HepG2 (cell line): ENCODE measurements around the gene ADSS1. TPM values are rescaled to one million over a fixed set of nuclear protein-coding genes. Genes with fewer than 3 reads are reported as not detected.
A peak's percentile ranks its signal among the peaks of the same experiment; 100 is the strongest.

Experiments used
- ATM ChIP-seq: fragments of 450-650 bp; IDR thresholded peaks from 2 replicates; pipeline ENCODE4 v1.7.1; 2017; ENCODE audit warnings: mild to moderate bottlenecking, borderline replicate concordance
- BRD4 ChIP-seq: sonication (generic); formaldehyde crosslinking; IDR thresholded peaks from 2 replicates; pipeline ENCODE4 v1.4.0; 2020; ENCODE audit warnings: missing genetic modification reagents
- BRF2 ChIP-seq: sonication (generic); formaldehyde crosslinking; IDR thresholded peaks from 2 replicates; pipeline ENCODE4 v1.8.1; 2022; ENCODE audit warnings: mild to moderate bottlenecking, missing genetic modification reagents
- CBFB ChIP-seq: sonication (generic); formaldehyde crosslinking; IDR thresholded peaks from 2 replicates; pipeline ENCODE4 v1.4.0; 2020; ENCODE audit warnings: missing genetic modification reagents
- CEBPG ChIP-seq: IDR thresholded peaks from 2 replicates; pipeline ENCODE4 v1.6.1; 2016
- CSRNP2 ChIP-seq: sonication (generic); formaldehyde crosslinking; conservative IDR thresholded peaks from 2 replicates; pipeline ENCODE4 v1.8.0; 2022; ENCODE audit warnings: low read depth, missing genetic modification reagents
- EED ChIP-seq: sonication (generic); formaldehyde crosslinking; IDR thresholded peaks from 2 replicates; pipeline ENCODE4 v1.5.0; 2020; ENCODE audit warnings: mild to moderate bottlenecking, missing genetic modification reagents
- FOXM1 ChIP-seq: sonication (generic); formaldehyde crosslinking; IDR thresholded peaks from 2 replicates; pipeline ENCODE4 v1.5.0; 2020; ENCODE audit warnings: missing genetic modification reagents
- HES4 ChIP-seq: sonication (generic); formaldehyde crosslinking; IDR thresholded peaks from 2 replicates; pipeline ENCODE4 v1.9.0; 2021; ENCODE audit warnings: mild to moderate bottlenecking, missing genetic modification reagents, borderline replicate concordance
- HNRNPK ChIP-seq: fragments of 200-400 bp; formaldehyde crosslinking; IDR thresholded peaks from 2 replicates; pipeline ENCODE4 v1.6.1; 2018; ENCODE audit warnings: low read length, low read depth, moderate library complexity, mild to moderate bottlenecking; ENCODE audit not compliant: poor library complexity, severe bottlenecking
- MXI1 ChIP-seq: IDR thresholded peaks from 3 replicates; pipeline ENCODE4 v1.6.1; 2012; ENCODE audit warnings: low read depth, low read length, inconsistent platforms, borderline replicate concordance
- NRL ChIP-seq: sonication (generic); formaldehyde crosslinking; IDR thresholded peaks from 2 replicates; pipeline ENCODE4 v1.5.0; 2020; ENCODE audit warnings: missing genetic modification reagents, mild to moderate bottlenecking, moderate library complexity, borderline replicate concordance
- PAWR ChIP-seq: sonication (generic); formaldehyde crosslinking; IDR thresholded peaks from 2 replicates; pipeline ENCODE4 v1.4.0; 2020; ENCODE audit warnings: missing genetic modification reagents, mild to moderate bottlenecking, borderline replicate concordance
- RORA ChIP-seq: sonication (generic); formaldehyde crosslinking; IDR thresholded peaks from 2 replicates; pipeline ENCODE4 v1.5.0; 2020; ENCODE audit warnings: mild to moderate bottlenecking, missing genetic modification reagents, moderate library complexity
- SP1 ChIP-seq, 2 experiments: fragments of 450-650 bp in 1 of 2; sonication (generic) in 1 of 2; formaldehyde crosslinking in 1 of 2; IDR thresholded peaks; 2 replicates each; pipeline versions ENCODE4 v1.4.0 to v1.6.1; 2016 to 2020; ENCODE audit warnings: missing genetic modification reagents in 1 of 2
- SP140L ChIP-seq: sonication (generic); formaldehyde crosslinking; IDR thresholded peaks from 2 replicates; pipeline ENCODE4 v1.4.0; 2020; ENCODE audit warnings: missing genetic modification reagents, borderline replicate concordance
- TP53 ChIP-seq: sonication (generic); formaldehyde crosslinking; conservative IDR thresholded peaks from 2 replicates; pipeline ENCODE4 v1.4.0; 2020; ENCODE audit warnings: missing genetic modification reagents
- ZGPAT ChIP-seq: IDR thresholded peaks from 2 replicates; pipeline ENCODE4 v1.6.1; 2016; ENCODE audit warnings: mild to moderate bottlenecking
- ZNF33A ChIP-seq: sonication (generic); formaldehyde crosslinking; IDR thresholded peaks from 2 replicates; pipeline ENCODE4 v1.5.1; 2020; ENCODE audit warnings: missing genetic modification reagents, mild to moderate bottlenecking, moderate library complexity, borderline replicate concordance
- ZNF503 ChIP-seq: sonication (generic); formaldehyde crosslinking; IDR thresholded peaks from 2 replicates; pipeline ENCODE4 v1.4.0; 2020; ENCODE audit warnings: missing genetic modification reagents
- ZNF530 ChIP-seq: sonication (generic); formaldehyde crosslinking; IDR thresholded peaks from 2 replicates; pipeline ENCODE4 v1.5.0; 2020; ENCODE audit warnings: low read depth, mild to moderate bottlenecking, missing genetic modification reagents
- ZNF709 ChIP-seq: sonication (generic); formaldehyde crosslinking; IDR thresholded peaks from 2 replicates; pipeline ENCODE4 v1.5.0; 2020; ENCODE audit warnings: mild to moderate bottlenecking, missing genetic modification reagents
- polyA plus RNA-seq, 8 experiments: library from polyadenylated mRNA; depleted of rRNA in 3 of 8; stranded (reverse) in 7 of 8; unstranded in 1 of 8; fragments of >200 nt; fragmentation: Illumina TruSeq in 4 of 8; extraction: Trizol in 4 of 8; gene quantifications; 2 replicates each; pipeline versions ENCODE4 v1.2.1 to v1.2.3, GENCODE V29; 2011 to 2016; ENCODE audit warnings: low read depth in 4 of 8, missing spikeins in 1 of 8, mixed read lengths in 1 of 8; ENCODE audit not compliant: insufficient read depth in 1 of 8
- total RNA-seq, 5 experiments: library from RNA; depleted of rRNA; stranded (reverse); fragments of >200 nt; fragmentation: Illumina TruSeq; extraction: Trizol; gene quantifications; 2 replicates each; pipeline ENCODE4 v1.2.3, GENCODE V29; 2016; ENCODE audit warnings: low read depth in 1 of 5
- TF ChIP-seq, protein P1 (sequence below): sonication (generic); formaldehyde crosslinking; IDR thresholded peaks from 2 replicates; pipeline ENCODE4 v1.5.0; 2020; ENCODE audit warnings: missing genetic modification reagents

The ADSS1 gene
- total and polyA plus RNA-seq, 2 of the 13 experiments (the other 11 are each of a cell fraction or from before 2014, with no cell fraction given) = 1.0 to 36.7 TPM

GRCh38 chr14:104766863-104767633 is 43.0 kb downstream of the ADSS1 start (continued):
- TF ChIP-seq ZNF503 (CRISPR knock-in tag) (no peak), ZNF530 (CRISPR knock-in tag) (no peak), NRL (CRISPR knock-in tag) (no peak), ZNF709 (CRISPR knock-in tag) (no peak), CBFB (CRISPR knock-in tag) (no peak), EED (CRISPR knock-in tag) (no peak), CSRNP2 (CRISPR knock-in tag) (no peak), SP1 (IDR thresholded peaks at IDR 0.05) (no peak), SP1 (CRISPR knock-in tag; IDR thresholded peaks at IDR 0.05) (peak; percentile 75), SP140L (CRISPR knock-in tag) (no peak; the same call in 1 of the 2 replicates), PAWR (CRISPR knock-in tag) (no peak), MXI1 (no peak; the same call in 2 of the 3 replicates), BRF2 (CRISPR knock-in tag) (no peak), BRD4 (CRISPR knock-in tag) (no peak), ZGPAT (peak; percentile 63), RORA (CRISPR knock-in tag) (no peak), ATM (no peak), HNRNPK (no peak), FOXM1 (CRISPR knock-in tag) (no peak), CEBPG (CRISPR knock-in tag) (peak; percentile 53; the same call in 1 of the 2 replicates), HES4 (CRISPR knock-in tag) (no peak), TP53 (CRISPR knock-in tag) (no peak), ZNF33A (CRISPR knock-in tag) (no peak)
- TF ChIP-seq, protein P1, sequence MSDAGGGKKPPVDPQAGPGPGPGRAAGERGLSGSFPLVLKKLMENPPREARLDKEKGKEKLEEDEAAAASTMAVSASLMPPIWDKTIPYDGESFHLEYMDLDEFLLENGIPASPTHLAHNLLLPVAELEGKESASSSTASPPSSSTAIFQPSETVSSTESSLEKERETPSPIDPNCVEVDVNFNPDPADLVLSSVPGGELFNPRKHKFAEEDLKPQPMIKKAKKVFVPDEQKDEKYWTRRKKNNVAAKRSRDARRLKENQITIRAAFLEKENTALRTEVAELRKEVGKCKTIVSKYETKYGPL (CRISPR knock-in tag) = no peak
